BLaER1 treated with 17β-estradiol and CSF1 and Interleukin-3, amounts not matched to agents 10 nM and 100 nM (cell line): Measurements from ENCODE around the gene HOXB4.

Experiments used
- H3K27ac ChIP-seq, 11 experiments: shearing (Covaris generic); formaldehyde crosslinking; 2 replicates each; pipeline ENCODE4 v1.8.1; 2022
- H3K27me3 ChIP-seq, 11 experiments: shearing (Covaris generic); formaldehyde crosslinking; 2 replicates each; pipeline ENCODE4 v1.8.1; 2022
- H3K36me3 ChIP-seq, 11 experiments: shearing (Covaris generic); formaldehyde crosslinking; 2 replicates each; pipeline ENCODE4 v1.8.1; 2022
- H3K4me1 ChIP-seq, 10 experiments: shearing (Covaris generic); formaldehyde crosslinking; 2 replicates each; pipeline ENCODE4 v1.8.1; 2022
- H3K4me2 ChIP-seq, 11 experiments: shearing (Covaris generic); formaldehyde crosslinking; 2 replicates each; pipeline ENCODE4 v1.8.1; 2022
- H3K4me3 ChIP-seq, 10 experiments: shearing (Covaris generic); formaldehyde crosslinking; 2 replicates each; pipeline ENCODE4 v1.8.1; 2022
- H3K9ac ChIP-seq, 11 experiments: shearing (Covaris generic); formaldehyde crosslinking; 2 replicates each; pipeline ENCODE4 v1.8.1; 2022
- H3K9me3 ChIP-seq, 11 experiments: shearing (Covaris generic); formaldehyde crosslinking; replicated peaks in 1 of 11; 2 replicates each; pipeline ENCODE4 v1.8.1; 2022
- H4K20me1 ChIP-seq, 11 experiments: shearing (Covaris generic); formaldehyde crosslinking; 2 replicates each; pipeline ENCODE4 v1.8.1; 2022
- Cebpa-rat ChIP-seq, 11 experiments: shearing (Covaris generic); IDR thresholded peaks; 2 replicates each; pipeline ENCODE4 v1.8.1; 2022

HOXB4 gene

GRCh38 chr17:48605409-48605919 lies 27.3 kb upstream of the HOXB4 start:
- H3K4me1 ChIP-seq: no peaks in the 10 kb centered on the region
- no peak overlapping the region for H3K4me3 ChIP-seq
- TF ChIP-seq Cebpa-rat (IDR thresholded peaks at IDR 0.05): no peak
- no peaks in the 10 kb centered on the region for H3K36me3 ChIP-seq
- H3K27me3 ChIP-seq: peaks cover 100% of the 10 kb centered on the region in 11 experiments
- H4K20me1 ChIP-seq: peaks cover 0 to 97% (median 85%) of the 10 kb centered on the region in 11 experiments; a peak in 18 of 22 replicates
- no peak overlapping the region for H3K4me2 ChIP-seq
- H3K9me3 ChIP-seq: peaks cover 0 to 4% (median 3%) of the 10 kb centered on the region in 11 experiments; a peak in 9 of 22 replicates
- H3K9ac ChIP-seq: no peak overlapping the region
- H3K27ac ChIP-seq: no peak overlapping the region

- no peak for TF ChIP-seq Cebpa-rat (IDR thresholded peaks at IDR 0.05)
- Histone ChIP-seq H3K9me3 (no peaks in the 10 kb centered on the region), H3K27me3 (peaks cover 100% of the 10 kb centered on the region in 11 experiments), H3K4me1 (no peaks in the 10 kb centered on the region), H4K20me1 (peaks cover 0 to 97% (median 85%) of the 10 kb centered on the region in 11 experiments; a peak in 17 of 22 replicates), H3K36me3 (no peaks in the 10 kb centered on the region), H3K4me2 (no peak within 1 kb of the TSS), H3K4me3 (no peak within 1 kb of the TSS), H3K27ac (no peak within 1 kb of the TSS), H3K9ac (no peak within 1 kb of the TSS)
These were observed 26.7 kb upstream of the HOXB4 start, which contains the start of gene HOXB6 for GRCh38 chr17:48604770-48605329. Gene HOXB6 (minus strand): TSS chr17:48604986. CDS start chr17:48598150, 6,836 bp downstream.

GRCh38 chr17:48603959-48604769 lies 26.0 kb upstream of the HOXB4 start:
- Histone ChIP-seq H3K4me2 (no peak overlapping the region), H4K20me1 (peaks cover 0 to 97% (median 85%) of the 10 kb centered on the region in 11 experiments; a peak in 17 of 22 replicates), H3K9ac (no peak overlapping the region), H3K4me1 (no peaks in the 10 kb centered on the region), H3K9me3 (no peaks in the 10 kb centered on the region), H3K27ac (no peak overlapping the region), H3K4me3 (no peak overlapping the region), H3K27me3 (peaks cover 100% of the 10 kb centered on the region in 11 experiments), H3K36me3 (no peaks in the 10 kb centered on the region)
- TF ChIP-seq Cebpa-rat (IDR thresholded peaks at IDR 0.05): no peak

- H3K4me3 ChIP-seq: no peak overlapping the region
- H4K20me1 ChIP-seq: peaks cover 0 to 97% (median 88%) of the 10 kb centered on the region in 11 experiments; a peak in 17 of 22 replicates
- no peak overlapping the region for H3K27ac ChIP-seq
- peaks cover 0 to 14% (median 9%) of the 10 kb centered on the region in 11 experiments; a peak in 13 of 22 replicates for H3K9me3 ChIP-seq
- H3K36me3 ChIP-seq: no peaks in the 10 kb centered on the region
- H3K4me2 ChIP-seq: no peak overlapping the region
- H3K9ac ChIP-seq: no peak overlapping the region
- peaks cover 100% of the 10 kb centered on the region in 11 experiments for H3K27me3 ChIP-seq
- H3K4me1 ChIP-seq: no peaks in the 10 kb centered on the region
- no peak for TF ChIP-seq Cebpa-rat (IDR thresholded peaks at IDR 0.05)
These were observed 23.6 kb upstream of the HOXB4 start for GRCh38 chr17:48601539-48602425.

- peaks cover 0 to 14% (median 9%) of the 10 kb centered on the region in 11 experiments; a peak in 13 of 22 replicates for H3K9me3 ChIP-seq
- no peak overlapping the region for H3K4me3 ChIP-seq
- no peak overlapping the region for H3K4me2 ChIP-seq
- peaks cover 0 to 97% (median 88%) of the 10 kb centered on the region in 11 experiments; a peak in 17 of 22 replicates for H4K20me1 ChIP-seq
- no peak for TF ChIP-seq Cebpa-rat (IDR thresholded peaks at IDR 0.05)
- H3K27me3 ChIP-seq: peaks cover 100% of the 10 kb centered on the region in 11 experiments
- no peaks in the 10 kb centered on the region for H3K36me3 ChIP-seq
- no peak overlapping the region for H3K27ac ChIP-seq
- H3K4me1 ChIP-seq: no peaks in the 10 kb centered on the region
- H3K9ac ChIP-seq: no peak overlapping the region
These were observed 23.0 kb upstream of the HOXB4 start for GRCh38 chr17:48601207-48601538.

- peaks cover 100% of the 10 kb centered on the region in 11 experiments for H3K27me3 ChIP-seq
- H3K4me3 ChIP-seq: no peak overlapping the region
- H3K27ac ChIP-seq: no peak overlapping the region
- H3K9me3 ChIP-seq: peaks cover 0 to 14% (median 9%) of the 10 kb centered on the region in 11 experiments; a peak in 13 of 22 replicates
- H3K9ac ChIP-seq: no peak overlapping the region
- peaks cover 0 to 97% (median 88%) of the 10 kb centered on the region in 11 experiments; a peak in 17 of 22 replicates for H4K20me1 ChIP-seq
- no peak for TF ChIP-seq Cebpa-rat (IDR thresholded peaks at IDR 0.05)
- no peaks in the 10 kb centered on the region for H3K4me1 ChIP-seq
- H3K4me2 ChIP-seq: no peak overlapping the region
- no peaks in the 10 kb centered on the region for H3K36me3 ChIP-seq
These were observed 22.3 kb upstream of the HOXB4 start for GRCh38 chr17:48600244-48601098.

GRCh38 chr17:48599354-48599753 lies 21.2 kb upstream of the HOXB4 start:
- H3K4me3 ChIP-seq: no peak overlapping the region
- H3K4me2 ChIP-seq: no peak overlapping the region
- peaks cover 0 to 14% (median 9%) of the 10 kb centered on the region in 11 experiments; a peak in 13 of 22 replicates for H3K9me3 ChIP-seq
- TF ChIP-seq Cebpa-rat (IDR thresholded peaks at IDR 0.05): no peak
- no peak overlapping the region for H3K27ac ChIP-seq
- H3K27me3 ChIP-seq: peaks cover 100% of the 10 kb centered on the region in 11 experiments
- H3K4me1 ChIP-seq: no peaks in the 10 kb centered on the region
- peaks cover 0 to 97% (median 88%) of the 10 kb centered on the region in 11 experiments; a peak in 17 of 22 replicates for H4K20me1 ChIP-seq
- no peaks in the 10 kb centered on the region for H3K36me3 ChIP-seq
- H3K9ac ChIP-seq: no peak overlapping the region

GRCh38 chr17:48598736-48599135 lies 20.6 kb upstream of the HOXB4 start:
- Histone ChIP-seq H4K20me1 (peaks cover 0 to 95% (median 87%) of the 10 kb centered on the region in 11 experiments; a peak in 17 of 22 replicates), H3K4me3 (no peak overlapping the region)

More at GRCh38 chr17:48598736-48599135, 20.6 kb upstream of the HOXB4 start:
- no peaks in the 10 kb centered on the region for H3K36me3 ChIP-seq
- H3K9ac ChIP-seq: no peak overlapping the region
- no peak for TF ChIP-seq Cebpa-rat (IDR thresholded peaks at IDR 0.05)
- no peak overlapping the region for H3K4me2 ChIP-seq
- peaks cover 99 to 100% (median 100%) of the 10 kb centered on the region in 11 experiments for H3K27me3 ChIP-seq
- no peak overlapping the region for H3K27ac ChIP-seq
- peaks cover 0 to 14% (median 9%) of the 10 kb centered on the region in 11 experiments; a peak in 13 of 22 replicates for H3K9me3 ChIP-seq
- H3K4me1 ChIP-seq: no peaks in the 10 kb centered on the region
